H4 (cell line): ENCODE measurements around the gene CUL2. TPM values are rescaled to one million over a fixed set of nuclear protein-coding genes. Genes with fewer than 3 reads are reported as not detected.
"Not testable (repeated sequence)": the region's sequence is repeated elsewhere in the genome, so short reads cannot be mapped to it uniquely, and the experiment has no call there.

Experiments
- DNase-seq: peaks from one replicate; pipeline ENCODE4 v3.0.0-alpha.2; 2015; ENCODE audit warnings: low spot score
- total RNA-seq: library from RNA; depleted of rRNA; stranded (reverse); fragments of >200 nt; shearing (Covaris generic); gene quantifications from 2 replicates; pipeline ENCODE4 v1.2.3, GENCODE V29; 2014

CUL2 gene
- total RNA-seq, 1 experiment from 2014 or later, result 17.3 TPM

DNA sequence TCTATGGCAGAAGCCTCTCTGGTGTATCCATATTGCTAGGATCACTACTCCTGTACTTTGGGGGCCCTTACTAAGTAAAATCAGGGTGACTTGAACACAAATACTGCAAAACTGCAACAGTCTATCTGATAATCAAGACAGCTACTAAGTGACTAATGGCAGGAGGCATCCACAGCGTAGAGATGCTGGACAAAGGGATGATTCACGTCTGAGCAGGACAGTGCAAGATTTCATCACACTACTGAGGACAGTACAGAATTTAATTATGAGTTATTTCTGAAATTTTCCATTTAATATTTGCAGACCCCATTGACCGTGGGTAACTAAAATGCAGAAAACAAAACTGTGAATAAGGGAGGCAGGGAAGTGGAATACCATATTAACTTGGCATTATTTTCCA lies 10.4 kb downstream of the CUL2 start:
- no peak for DNase-seq

DNA sequence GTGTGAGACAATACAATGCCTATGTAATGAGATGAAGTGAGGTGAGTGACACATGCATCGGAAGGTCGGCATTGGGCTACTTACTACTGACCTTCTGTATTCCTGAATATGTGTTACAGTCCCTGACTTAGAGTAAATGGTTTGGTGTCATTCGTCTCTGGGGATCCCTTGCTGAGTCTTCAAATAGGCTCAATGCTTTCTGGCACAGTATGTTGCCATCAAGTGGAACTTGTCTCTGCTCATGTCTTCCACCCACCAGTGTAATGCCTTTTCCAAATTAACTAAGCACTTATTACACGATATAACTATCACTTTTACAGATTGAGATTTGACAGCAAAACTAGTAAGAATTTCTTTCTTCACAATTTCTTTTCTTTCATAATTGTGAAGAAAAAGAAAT lies 10.9 kb downstream of the CUL2 start:
- DNase-seq, result no peak

DNA sequence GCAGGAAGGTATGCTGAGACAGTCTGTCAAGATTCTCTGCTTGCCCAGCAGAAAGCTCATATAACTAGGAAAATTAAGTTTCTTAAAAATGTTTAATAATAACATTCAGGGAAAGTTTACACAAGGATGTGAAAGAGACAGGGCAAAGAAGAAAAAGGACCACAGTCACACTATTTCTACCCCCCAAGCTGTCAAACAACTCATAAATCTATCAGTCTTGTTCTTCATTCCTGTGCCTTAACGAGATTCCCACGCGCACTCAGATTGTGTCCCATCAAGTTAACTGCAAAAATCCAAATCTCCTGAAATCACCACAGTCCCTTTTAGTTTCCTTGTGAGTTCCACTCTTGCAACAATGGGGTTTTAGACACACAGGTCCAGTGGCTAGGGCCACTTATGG lies 14.9 kb downstream of the CUL2 start:
- no peak for DNase-seq

DNA sequence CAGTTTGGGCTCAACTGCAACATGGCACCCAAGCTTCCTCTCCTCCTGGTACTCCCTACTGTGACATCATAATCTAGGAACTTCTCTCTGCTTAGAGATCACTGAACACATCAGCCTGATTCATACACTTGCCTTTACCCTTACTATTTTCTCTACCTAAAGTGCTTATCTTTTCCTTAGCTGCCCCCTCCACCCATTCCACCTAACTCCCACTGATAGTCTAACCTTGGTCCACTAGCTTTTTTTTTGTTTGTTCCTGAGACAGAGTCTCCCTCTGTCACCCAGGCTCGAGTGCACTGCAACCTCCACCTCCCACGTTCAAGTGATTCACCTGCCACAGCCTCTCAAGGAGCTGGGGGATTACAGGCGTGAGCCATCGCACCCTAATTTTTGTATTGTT lies 15.9 kb downstream of the CUL2 start:
- DNase-seq, result no peak

DNA sequence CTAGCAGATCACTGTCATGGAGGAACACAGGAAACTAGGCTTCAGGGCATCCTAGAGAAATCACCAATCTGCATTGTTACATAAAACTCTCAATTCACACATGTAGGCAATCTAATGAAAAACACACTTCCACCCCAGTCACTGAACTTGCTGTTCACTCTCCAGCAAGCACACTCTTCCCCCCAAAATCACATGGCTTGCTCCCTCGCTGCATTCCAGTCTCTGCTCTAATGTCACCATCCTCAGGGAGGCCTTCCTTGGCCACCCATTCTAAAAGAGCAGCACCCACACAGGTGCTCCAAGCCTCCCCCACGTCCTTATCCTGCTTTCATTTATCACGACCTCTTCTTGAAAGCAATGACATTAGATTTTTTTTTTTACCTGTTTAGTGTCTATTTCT lies 19.6 kb downstream of the CUL2 start:
- no peak for DNase-seq

DNA sequence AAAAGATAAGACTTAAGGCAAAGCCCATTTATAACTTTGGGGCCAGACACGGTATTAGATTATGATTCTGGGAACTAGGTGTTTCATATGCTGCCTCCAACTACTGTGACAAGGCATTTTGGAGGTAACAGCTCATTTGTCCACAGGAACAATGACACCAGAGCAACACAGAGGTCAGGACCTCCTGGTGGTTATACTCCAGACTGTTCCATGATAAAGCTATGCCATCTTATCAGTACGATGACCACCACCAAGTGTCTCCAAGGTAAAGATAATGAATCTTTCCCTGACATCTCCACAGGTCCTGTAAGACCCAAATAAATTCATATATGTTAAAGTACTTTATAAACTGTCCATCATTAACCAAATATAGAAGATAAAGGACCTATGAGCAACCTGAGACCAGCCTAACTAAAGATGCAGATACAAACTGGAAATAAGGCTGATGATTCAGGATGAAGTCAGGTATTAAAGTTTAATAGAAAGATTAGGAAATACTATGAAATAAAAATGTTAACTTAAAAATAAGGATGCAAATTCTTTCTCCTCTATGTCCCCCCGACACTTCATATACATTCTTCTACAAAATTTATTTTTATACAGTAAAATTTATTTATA lies 26.2 kb downstream of the CUL2 start:
- no peak for DNase-seq

DNA sequence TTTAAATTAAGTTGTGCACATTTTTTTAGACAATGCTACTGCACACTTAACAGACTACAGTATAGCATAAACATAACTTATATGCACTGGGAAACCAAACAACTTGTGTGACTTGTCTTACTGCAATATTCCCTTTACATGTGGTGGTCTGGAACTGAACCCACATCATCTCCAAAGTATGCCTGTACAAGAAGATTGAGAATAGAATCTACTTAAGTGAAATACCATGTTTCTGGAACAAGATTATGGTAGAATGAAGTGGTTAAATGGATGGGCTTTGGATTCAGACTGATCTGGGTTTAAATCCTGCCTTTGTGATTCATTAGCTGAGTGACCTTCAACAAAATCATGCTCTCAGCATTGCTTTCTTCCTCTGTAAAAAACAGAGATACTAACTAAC lies 30.7 kb downstream of the CUL2 start:
- DNase-seq, result no peak

DNA sequence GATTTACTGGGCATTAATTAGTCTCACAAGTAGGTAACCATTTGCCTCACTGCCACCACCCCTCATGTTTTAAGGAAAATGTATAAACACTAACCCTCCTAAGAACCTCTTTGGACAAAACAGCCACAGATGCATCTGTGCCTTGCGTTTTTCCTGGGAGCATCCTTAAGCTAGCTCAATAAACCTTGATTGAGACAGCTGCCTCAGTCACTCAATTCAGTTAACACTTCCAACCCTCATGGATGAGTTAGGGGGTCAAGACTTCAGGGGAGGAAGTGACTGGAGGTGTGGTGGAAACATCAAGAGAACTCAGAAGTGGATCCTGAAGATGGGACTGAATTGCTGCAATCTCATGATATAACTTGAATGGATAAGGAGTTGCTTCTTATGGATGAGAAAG lies 31.5 kb downstream of the CUL2 start:
- DNase-seq, result no peak

DNA sequence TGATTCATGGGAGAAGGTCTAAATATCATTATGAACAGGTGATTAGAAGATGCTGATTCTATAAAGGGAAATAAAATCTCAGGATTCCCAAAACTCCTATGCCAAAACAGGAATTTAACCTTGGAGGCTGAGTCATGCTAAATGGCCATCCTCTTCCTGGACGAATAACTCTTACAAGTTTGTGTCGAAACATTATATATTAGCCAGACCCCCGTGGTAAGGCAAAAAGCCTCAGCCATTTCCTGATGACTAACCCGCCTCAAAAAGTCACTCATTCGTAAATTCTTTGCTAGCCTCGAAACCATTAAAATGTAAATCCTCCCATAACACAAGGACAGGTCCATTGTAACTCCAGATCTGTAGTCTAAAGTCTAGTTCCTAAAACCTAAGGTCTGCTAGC lies 32.0 kb downstream of the CUL2 start:
- DNase-seq, result peak; percentile 67

DNA sequence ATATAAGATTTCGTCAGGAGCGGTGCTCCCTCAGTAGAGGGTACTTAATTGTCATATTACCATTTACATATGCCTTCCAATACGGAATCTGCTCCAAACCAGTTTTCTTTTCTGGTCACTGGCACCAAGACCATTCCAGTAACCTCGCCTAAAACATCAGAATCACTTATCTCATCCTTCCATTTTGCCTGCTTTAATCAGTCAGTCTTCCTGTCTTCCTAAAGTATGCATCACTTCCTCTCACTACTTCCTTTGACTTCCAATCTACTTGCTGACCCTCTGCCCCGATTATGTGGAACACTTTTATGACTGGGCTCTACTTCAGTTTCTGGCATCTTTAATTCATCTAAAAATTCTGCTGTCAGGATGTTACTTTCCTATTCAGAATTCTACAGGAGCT lies 33.5 kb downstream of the CUL2 start:
- no peak for DNase-seq

DNA sequence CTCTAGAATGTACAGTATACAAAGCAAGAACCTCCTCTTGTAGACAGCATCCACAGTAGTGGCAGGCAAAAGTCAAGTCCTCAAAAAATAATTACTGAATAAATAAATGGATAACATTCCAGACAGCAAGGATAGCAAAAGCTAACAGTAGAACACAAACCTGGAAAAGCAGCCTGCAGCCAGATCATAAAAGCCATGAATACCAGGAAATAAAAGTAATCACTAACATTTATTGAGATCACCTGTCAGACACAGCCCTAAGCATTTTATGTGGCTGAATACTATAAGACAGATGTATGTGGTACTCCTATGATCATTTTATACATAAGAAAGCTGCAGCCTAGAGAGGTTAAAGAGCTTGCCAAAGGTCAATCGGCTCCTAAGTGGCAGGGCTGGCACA lies 34.0 kb downstream of the CUL2 start:
- no peak for DNase-seq

DNA sequence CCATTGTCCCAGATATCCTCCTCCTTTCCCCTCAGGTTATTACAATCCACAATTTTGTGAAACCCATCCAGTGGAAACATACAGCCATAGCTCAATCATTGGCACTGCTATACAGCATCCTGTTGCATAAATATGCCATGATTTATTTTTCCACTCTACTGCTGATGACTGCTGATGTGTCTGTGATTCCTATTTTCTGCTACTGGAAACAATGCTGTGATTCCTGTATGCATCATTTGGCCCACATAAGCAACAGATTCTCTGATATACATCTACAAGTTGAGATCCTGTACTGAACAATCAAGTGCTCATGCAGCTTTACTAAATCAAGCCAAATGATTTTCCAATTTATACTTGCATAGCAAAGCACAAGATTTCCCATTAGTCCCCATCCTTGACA lies 39.6 kb downstream of the CUL2 start:
- DNase-seq, result no peak

DNA sequence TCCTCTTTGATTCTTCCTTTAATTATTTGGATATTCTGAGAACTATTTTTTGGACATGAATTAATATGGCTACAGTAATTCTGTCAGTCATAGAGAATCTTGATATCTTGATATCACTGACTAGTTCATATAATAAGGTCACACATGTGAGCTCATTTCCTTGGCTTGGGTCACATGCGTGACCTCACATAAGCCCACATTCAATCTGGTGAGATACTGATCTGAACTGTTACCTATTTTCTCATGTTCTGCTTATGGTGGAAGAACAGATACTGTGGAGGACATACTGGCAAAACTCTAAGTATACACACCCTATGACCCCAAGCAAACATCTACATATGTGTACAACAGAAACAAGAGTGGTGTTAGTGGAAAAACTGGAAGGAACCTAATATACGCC lies 44.1 kb downstream of the CUL2 start:
- DNase-seq, result no peak

DNA sequence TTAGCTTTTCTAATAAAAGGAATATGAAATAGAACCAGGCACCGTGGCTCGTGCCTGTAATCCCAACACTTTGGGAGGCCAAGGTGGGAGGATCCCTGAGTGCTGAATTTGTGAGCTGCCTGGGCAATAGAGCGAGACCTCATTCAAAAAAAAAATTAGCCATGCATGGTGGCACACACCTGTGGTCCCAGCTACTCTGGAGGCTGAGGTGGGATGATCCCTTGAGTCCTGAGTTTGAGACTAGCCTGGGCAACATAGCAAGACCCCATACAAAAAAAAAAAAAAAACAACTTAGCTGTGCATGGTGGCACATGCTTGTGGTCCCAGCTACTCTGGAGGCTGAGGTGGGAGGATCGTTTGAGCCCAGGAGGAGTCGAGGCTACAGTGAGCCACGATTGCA lies 44.9 kb downstream of the CUL2 start:
- DNase-seq, result not testable (repeated sequence)

DNA sequence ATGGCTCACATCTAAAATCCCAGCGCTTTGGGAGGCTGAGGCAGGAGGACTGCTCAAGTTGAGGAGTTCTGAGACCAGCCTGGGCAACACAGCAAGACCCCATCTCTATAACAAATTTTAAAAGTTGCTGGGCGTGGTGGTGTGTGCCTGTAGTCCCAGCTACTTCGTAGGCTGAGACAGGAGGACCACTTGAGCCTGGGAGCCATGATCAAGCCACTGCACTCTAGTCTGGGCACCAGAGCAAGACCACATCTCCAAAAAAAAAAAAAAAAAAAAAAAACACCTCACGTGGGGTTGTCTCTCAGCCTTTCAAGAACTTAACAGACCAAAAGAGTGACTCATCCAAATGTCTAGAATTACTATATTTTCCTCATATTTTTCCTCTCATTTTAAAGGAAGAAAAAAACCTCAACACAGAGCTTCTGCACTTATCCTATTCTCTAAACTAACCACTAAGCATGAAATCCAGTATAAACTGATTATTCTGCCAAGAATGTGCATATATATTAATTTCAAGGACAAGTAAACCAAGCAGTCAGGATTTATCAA lies 46.3 kb downstream of the CUL2 start:
- DNase-seq, result no peak

DNA sequence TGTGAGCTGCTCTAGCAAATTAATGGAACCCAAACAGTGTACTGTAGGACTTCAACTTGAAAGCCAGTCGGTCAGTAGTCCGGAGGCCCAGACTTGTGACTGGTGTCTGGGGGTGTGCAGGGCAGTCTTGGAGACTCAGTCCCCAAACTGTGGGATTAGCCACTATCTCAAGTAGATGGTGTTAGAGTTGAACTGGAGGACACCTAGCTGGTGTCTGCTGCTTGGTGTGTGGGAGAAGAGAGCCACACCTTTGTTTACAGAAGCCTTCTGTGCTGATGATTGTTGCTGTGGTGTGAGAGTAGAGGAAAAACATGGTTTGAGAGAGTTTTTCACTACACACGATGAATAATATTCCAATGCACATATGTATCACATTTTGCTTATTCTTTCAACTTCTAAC lies 47.4 kb downstream of the CUL2 start:
- no peak for DNase-seq

DNA sequence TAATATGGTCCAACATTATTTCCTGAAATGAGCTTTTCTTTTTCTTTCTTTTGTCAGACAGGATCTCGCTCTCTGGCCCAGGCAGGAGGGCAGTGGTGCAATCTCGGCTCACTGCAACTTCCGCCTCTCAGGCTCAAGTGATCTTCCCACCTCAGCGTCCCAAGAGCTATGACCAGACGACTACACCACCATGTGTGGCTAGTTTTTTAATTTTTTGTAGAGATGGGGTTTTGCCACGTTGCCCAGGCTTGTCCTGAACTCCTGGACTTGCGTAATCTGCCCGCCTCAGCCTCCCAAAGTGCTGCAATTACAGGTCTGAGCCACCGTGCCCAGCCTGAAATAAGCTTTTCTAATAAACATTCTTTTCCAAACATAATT lies 48.6 kb downstream of the CUL2 start:
- peak; percentile 10 for DNase-seq

DNA sequence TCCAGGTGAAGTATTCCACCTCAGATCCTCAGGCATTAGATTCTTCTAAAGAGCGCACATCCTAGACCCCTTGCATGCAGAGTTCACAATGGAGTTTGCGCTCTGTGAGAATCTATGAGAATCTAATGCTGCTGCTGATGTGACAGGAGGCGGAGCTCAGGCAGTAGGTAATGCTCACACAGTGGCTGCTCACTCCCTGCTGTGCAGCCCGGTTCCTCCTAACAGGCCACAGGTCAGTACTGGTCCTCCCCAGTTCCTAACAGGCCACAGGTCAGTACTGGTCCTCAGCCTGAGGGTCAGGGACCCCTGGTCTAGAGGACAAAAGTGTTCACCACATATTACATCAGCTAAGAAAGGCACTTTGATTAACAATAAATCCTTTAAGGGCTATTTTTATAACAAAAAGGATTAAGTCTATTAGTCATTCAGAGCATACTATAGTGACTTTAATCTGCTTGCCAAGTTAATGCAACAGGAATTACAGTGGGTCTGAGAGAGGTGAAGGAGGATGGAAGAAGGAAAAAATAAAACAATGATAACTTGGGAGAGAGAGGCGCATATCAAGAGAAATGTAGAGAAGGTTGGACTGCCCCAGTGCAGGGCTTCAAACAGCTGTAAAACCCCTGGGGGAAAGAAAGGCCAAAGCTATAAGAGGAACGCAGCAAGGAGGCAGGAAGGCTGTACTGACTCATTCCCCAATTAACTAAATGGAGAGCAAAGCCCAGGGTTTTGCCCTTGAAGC lies 49.2 kb downstream of the CUL2 start:
- DNase-seq, result peak; percentile 15

DNA sequence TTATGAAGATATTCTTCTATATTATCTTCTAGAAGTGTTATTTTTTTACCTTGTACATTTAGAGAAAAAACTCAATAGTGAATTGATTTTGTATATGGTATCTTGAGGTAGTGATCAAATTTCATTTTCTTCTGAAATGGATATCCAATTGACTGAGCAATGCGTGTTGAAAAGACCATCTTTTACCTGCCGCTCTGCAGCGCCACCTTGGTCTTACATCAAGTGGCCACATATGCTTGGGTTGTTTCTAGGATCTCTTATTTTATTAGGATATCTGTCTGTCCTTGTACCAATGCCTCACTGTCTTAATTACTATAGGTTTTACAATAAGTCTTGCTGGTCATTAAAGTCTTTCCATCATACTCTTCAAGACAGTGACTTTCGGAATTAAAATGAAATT lies 53.0 kb downstream of the CUL2 start:
- no peak for DNase-seq

DNA sequence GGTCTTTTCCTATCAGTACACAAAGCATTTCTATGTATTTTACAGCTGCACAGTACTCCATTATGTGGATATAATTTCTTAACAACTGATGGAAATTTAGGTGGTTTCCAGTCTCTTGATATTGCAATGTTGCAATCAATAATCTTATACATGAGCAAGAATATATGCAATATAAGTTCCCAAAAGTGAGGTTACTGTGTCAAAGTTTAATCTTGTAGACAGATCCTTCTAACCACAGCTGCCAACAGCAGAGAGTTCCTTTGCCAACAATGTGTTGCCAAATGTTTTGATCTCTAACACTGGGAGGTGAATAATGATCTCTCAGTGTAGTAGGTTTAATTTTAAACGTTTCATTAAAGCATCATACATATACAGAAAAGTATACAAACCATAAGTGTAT lies 54.5 kb downstream of the CUL2 start:
- DNase-seq, result no peak

DNA sequence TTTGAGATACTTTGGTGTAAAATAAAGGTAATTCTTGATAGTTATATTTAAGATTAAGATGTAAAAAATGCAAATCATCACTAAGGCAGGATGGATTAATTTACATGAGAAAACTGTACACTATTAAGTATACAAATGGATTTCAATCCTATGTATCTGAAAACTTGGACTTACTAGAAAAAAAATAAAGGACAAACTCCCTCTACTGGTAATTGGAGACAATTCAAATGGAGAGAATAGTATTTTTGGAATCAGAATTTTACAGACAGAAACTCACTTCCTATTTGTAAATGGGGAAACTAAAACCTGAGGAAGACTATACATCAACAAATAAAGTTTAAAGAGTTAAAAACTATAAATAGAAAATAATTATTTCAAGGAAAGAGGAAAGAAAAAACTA lies 62.6 kb downstream of the CUL2 start:
- DNase-seq, result no peak

DNA sequence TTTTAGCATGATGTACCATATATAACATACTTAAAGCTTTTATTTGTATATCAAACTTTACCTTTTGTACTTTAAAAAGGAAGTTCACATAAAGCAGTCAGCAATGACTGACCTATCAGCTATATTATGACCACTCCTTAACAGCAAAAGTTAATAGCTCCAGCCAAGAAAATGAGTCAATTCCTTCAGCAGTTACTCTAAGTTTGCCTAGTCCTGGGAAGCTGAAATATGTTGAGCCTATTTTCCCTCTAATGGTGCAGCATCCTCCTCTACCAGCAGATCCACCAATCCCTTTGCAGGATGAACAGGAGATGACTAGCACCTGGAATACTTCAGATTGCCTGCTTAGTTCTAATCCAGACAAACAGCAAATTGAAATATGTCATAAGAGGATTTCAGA lies 64.2 kb downstream of the CUL2 start:
- no peak for DNase-seq

DNA sequence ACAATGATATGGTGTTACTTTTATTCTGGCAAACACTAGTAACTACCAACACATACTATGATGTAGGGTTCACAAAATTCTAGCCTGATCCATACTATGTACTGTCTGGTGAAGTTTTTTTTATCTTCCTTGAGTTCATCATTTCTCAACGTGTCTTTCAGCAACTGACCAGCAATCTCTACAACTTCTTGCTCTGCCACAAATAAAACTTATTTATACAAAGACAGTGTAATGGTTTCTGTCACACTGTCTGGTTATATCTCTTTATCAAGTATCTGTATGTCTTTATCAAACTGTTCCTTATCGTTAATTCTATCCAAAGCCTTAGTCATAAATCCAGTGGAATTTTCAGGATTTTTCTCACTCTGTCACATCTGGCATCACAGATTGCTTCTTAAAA lies 69.7 kb downstream of the CUL2 start:
- DNase-seq, result no peak
